ENCODE data around the gene ACTBL2. TPM values are rescaled to one million over a fixed set of nuclear protein-coding genes. Genes with fewer than 3 reads are reported as not detected.

ACTBL2 gene
- total RNA-seq (2022; extraction: Qiagen RNA extraction), result 0.07 to 0.09 TPM in 2 of 5 replicates, not detected in the others

GRCh38 chr5:57482671-57483106 lies at the start of gene ACTBL2:
Gene ACTBL2, minus strand, starts transcription at chr5:57482811. Its CDS starts 104 bp downstream, at chr5:57482707.

Data from A549 treated with Hydrocortisone at 1 μM for 4 hours (cell line).